Jurkat, Clone E6-1 (cell line): ENCODE data around the gene SLC37A1.

ENCODE experiments used
- DNase-seq: peaks from one replicate; pipeline ENCODE4 v3.0.0-alpha.2; 2011; ENCODE audit warnings: low read depth, low spot score
- H3K4me3 ChIP-seq: 2 replicates; pipeline ENCODE4 v1.5.1; 2011; ENCODE audit warnings: mild to moderate bottlenecking, low read length, control low read depth, moderate library complexity

SLC37A1 gene

DNA sequence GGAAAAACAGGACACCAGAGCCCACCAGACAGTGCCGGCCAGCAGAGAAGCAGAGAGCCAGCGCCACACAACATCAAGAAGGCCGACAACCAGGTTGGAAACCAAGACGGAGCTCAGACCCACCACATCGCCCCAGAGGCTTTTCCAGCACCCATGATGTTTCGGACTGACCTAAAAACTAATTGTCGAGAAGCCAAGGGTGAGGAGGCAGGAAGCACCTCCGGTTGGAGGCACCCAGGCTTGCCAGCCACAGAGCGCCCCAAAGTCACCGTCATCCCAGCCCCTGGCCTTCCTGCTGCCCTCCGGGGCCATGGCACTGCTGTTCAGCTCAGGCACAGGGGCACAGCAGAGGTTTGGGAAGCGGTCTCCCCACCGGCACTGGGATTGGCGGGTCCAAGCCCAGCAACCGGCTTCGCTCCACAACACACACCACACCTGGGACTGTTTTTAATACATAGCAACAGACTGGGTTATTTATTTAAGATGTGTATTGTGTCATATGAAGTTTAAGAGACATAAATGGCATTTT lies 67.2 kb downstream of the SLC37A1 start:
- no peak overlapping the region for H3K4me3 ChIP-seq
- no peak for DNase-seq

DNA sequence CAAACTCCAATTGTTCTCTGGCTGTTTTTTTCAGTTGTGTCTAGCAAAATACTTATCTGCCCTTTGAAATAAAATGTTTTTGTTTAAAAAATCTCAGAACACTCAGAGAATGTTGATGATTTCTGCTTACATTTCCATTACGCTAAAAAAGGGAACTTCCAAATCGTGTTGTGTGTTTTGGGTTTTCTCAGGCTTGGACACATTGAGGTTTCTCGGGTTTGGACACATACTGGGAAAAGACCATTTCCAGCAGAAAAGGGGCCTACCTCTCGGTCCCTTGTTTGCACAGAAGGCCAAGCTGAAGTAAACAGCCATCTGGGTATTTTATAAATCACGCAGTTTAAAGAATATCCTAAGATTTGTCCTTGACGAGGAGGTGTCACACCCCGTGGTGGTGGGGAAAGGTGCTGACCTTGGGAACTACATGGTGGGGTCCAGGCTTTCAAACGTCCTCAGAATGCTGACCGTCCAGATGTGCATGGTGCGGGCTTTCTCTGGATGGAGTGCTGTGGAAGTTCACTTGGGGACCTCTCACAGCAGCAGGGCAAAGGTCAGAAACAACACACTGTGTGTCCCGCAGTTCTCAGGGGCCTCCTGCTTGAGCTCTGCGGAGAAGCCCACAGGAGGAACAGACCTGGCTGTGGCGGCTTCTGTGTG lies 67.8 kb downstream of the SLC37A1 start:
- no peak for DNase-seq
- no peak overlapping the region for H3K4me3 ChIP-seq

DNA sequence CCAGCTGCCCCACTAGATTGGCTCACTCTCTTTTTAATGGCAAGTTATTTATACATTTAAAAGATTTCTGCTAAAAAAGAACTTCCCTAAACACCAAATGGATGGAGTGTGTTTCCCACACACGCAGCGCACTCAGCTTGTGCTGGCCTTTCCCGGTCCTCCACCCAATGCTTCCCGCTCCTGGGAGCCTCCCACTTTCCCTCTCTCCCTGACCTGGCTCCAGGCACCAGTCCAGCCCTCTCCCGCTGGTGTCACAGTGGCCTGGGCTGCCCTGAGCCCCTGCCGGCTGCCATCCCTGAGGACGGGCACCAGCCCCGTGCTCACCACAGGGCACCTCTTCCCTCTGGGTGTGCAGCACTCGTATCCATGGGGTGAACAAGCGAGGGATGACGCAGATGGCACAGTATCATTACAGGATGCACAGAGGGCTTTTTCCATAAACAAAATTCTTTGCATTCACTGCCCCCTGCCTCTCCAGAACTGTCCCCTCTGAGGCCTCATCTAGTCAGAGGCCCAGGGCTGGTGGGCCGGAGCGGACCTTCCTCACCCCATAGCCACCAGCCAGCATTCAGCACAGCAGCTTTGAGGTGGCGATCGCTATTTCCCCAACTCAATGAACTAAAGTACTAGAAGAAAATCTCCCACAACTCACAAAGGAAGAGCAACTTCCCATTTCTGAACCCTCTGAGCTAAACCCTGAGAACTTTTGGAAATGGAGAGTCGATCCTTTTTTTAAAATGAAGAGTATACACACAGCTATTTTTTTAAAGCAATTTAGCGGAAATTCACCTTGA lies 68.5 kb downstream of the SLC37A1 start:
- no peak overlapping the region for H3K4me3 ChIP-seq
- no peak for DNase-seq

DNA sequence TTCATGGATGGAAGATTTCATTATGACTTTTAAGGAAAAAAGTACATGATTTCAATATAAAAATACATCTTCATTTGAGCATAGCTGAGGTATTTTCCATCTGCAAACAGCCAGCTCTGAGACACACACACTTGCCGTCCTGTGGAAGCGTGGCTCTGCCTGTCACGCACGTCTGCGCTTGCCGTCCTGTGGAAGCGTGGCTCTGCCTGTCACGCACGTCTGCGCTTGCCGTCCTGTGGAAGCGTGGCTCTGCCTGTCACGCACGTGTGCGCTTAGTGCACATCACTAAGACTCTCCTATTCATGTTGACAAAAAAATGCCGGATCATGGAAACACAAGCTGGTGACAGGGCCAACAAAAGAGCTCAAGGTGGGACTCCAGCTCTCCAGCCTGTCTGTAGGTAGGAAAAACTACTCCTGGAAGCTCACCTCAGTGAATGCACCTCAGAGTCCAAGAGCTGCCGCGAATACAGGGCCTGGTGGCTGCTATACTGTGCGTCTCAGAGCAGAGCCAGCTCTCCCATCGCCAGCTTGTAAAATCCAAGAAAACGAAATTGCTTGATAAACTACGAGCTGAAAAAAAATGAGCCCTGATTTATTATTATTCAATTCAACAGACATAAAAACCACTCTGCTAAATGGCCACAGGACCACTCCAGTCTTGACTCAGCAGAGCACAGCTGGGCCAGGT lies 69.3 kb downstream of the SLC37A1 start:
- H3K4me3 ChIP-seq = no peak overlapping the region
- no peak for DNase-seq

DNA sequence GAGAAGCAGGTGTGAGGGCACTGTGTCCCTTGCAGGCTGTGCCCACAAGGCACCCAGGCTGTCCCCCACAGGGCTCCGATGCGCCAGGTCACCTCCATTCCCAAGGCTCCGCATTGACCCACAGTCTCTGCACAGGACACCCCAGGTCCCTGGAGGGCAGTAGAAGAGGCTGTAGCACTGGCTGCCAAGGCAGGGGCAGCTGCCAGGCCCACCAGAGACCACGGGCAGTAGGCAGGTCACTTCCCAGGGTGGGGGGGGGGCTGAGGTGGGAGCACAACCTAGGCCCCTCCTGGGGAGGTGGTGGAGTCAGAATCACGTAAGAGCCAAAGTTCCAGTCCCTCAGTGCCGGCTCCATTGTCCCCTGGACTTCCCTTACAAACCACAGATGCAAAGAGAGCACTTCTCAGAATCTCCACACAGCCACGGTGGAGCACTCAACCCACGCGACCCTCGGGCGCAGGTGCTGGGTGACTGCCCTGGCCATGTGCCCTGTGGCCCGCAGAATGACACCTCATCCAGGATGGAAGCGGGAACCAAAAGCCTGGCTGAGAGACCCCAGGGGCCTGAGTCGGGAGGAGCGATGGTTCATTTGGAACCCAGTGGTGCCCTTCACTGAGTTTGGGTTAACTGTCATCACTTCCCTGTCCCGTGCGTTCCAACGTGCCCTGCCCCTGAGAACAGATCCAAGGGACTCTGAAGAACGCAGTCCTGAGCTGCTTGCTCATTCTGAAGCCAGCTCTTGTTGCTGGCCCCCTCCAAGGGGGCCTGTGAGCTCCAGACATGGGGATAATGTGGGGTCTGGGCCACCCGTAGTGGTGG lies 70.0 kb downstream of the SLC37A1 start:
- no peak overlapping the region for H3K4me3 ChIP-seq
- DNase-seq = no peak

DNA sequence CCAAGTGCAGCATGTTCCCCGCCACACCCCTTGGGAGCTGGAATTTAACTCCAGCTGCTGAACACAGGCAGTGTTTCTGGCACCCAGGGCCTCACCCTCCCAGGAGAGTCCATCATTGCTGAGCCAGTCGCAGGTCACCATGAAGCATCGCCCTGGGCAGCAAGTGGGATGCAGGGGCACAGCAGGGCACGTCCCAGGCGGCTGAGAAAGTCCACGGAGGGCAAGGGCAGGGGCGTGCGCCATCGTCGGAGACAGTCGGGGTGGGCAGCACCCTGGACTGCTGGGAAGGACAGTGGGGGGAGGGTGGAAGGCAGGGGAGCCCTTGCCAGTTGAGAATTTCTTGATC lies 70.6 kb downstream of the SLC37A1 start:
- no peak overlapping the region for H3K4me3 ChIP-seq
- no peak for DNase-seq

DNA sequence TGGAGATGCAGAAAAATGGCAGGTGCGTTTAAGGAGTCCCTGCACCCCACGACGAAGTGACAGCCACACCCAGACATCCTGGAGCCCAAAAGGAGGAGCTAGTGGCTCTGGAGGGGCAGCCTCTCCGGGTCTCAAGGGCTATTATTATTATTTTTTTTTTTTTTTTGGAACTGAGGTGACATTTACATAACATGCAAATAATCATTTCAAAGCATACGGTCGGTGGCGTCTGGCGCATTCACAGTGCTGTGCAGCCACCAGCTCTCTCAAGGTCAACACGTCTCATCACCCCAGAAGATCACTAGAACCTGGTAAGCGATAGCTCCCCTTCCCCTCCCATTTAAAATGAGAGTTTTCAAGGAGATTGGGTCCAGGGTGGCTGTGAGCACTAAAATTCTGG lies 72.2 kb downstream of the SLC37A1 start:
- DNase-seq = no peak

DNA sequence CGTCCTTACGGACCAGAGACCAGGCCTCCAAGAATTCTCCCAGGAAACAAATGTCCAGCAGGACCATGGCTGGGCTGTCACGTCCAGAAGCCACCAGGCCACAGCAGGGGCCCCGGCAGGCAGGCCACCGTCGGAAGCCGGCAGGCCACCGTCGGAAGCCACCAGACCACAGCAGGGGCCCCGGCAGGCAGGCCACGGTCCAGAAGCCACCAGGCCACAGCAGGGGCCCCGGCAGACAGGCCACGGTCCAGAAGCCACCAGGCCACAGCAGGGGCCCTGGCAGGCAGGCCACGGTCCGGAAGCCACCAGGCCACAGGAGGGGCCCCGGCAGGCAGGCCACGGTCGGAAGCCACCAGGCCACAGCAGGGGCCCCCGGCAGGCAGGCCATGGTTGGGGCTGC lies 72.8 kb downstream of the SLC37A1 start:
- DNase-seq = no peak

More for the DNA sequence above, 72.2 kb downstream of the SLC37A1 start:
- H3K4me3 ChIP-seq = no peak overlapping the region

DNA sequence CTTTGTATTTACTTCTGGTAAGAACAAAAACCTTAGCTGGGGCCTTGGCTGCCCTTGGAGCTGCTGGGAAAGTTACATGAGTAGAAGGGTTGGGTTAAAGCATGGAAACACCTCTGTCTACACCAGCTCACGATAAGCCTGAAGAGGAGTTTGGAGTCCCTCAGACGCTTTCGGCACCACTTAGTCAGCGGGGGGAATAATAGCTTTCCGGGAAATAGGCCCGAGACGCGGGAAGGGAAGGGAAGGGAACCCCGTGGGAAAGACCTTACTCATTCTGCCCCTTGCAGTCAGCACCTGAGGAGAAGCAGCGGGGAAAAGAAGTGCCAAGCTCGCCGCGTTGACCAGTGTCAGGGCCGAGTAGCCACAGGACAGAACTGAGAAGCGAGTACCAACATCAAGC lies 73.4 kb downstream of the SLC37A1 start:
- no peak for DNase-seq

More for the DNA sequence above, 72.8 kb downstream of the SLC37A1 start:
- H3K4me3 ChIP-seq = no peak overlapping the region

DNA sequence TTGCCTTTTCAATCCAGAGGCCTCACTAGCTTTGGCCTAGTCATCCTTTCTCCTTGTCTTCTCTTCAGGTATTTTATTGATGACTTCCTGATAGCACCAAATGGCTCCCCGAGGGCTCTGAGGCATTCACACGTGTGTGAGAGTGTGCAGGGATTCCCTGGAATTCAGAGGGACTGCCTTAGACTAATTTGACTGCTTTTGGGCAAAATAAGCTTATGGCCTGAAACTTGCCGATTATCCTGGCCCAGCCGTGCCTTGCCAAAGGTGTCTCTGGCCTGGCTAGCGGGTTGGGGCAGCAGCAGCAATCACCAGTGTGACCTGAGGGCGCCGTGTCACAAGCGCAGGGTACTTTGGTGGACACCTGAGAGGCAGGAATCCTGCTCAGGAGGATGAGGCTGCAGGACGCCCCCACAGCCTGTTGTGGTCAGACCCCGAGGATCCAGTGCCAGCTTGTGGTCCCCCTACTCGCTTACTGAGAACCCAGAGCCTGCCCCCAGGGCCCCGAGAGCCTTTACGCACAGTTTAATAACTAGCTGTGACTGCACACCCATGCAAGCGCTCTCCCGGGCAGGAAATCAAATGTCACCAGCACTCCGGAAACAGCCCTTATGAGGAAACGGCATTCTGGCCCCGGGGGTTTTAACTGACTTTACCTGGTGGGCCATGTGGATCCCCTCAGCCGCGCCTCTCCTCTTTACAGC lies 76.9 kb downstream of the SLC37A1 start:
- peak overlapping the region; percentile 18 for H3K4me3 ChIP-seq

More for the DNA sequence above, 73.4 kb downstream of the SLC37A1 start:
- no peak overlapping the region for H3K4me3 ChIP-seq

DNA sequence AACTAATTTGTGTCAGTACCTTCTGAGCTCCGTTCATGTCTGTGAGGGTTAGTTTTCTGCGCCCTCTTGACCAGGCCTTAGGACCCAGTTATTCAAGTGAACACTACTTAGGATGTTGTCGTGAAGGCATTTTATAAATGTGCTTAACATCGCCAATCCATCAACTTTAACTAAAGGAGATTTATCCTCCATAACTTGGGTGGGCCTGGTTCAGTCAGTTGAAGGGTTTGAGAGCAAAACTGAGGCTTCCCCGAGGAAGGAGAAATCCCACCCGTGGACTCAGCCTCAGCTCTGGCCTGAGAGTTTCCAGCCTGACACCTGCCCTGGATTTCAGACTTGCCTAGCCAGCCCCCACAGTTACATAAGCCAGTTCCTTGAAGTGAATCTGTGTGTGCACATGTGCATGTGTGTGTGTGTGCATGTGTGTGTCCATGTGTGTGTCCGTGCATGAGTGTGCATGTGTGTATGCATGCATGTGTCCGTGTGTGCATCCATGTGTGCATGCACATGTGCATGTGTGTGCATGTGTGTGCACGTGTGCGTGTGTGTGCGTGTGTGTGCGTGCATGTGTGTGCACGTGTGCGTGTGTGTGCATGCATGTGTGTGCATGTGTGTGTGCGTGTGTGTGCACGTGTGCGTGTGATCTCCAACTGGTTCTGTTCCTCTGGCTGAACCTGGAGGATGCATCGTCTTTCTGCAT lies 77.7 kb downstream of the SLC37A1 start:
- DNase-seq = no peak
- peak overlapping the region; percentile 18 for H3K4me3 ChIP-seq

More for the DNA sequence above, 76.9 kb downstream of the SLC37A1 start:
- DNase-seq = peak; percentile 77

DNA sequence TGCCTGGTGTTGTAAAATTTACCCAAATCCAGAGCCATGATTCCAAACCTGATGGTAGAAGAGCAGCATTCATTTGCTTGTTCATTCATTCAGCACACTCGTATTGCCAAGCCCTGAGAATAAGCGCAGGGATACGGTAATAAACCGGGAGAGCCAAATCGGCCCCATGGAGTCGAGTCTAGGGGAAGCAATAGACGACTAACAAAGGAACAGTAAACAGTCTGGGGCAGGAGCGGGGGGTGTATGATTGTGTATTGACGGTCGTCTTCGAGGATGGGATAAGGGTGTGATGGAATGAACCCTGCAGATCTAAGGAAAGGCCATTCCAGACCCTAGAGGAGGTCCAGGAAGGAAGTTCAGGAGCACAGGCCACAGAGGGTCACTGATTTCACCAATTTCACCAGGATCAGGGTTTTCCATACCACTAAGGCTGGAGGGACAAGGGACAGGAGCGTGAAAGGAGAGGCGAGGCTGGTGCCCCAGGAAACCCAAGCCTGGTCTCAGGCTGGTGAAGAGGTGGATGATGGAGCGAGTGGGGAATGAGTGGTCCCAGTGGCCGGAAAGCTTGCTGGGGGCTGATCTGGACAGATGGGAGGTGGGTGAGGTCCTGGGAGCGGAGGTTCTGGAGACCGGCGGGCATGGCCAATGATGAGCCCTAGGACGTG lies 78.6 kb downstream of the SLC37A1 start:
- H3K4me3 ChIP-seq = no peak overlapping the region
- no peak for DNase-seq

DNA sequence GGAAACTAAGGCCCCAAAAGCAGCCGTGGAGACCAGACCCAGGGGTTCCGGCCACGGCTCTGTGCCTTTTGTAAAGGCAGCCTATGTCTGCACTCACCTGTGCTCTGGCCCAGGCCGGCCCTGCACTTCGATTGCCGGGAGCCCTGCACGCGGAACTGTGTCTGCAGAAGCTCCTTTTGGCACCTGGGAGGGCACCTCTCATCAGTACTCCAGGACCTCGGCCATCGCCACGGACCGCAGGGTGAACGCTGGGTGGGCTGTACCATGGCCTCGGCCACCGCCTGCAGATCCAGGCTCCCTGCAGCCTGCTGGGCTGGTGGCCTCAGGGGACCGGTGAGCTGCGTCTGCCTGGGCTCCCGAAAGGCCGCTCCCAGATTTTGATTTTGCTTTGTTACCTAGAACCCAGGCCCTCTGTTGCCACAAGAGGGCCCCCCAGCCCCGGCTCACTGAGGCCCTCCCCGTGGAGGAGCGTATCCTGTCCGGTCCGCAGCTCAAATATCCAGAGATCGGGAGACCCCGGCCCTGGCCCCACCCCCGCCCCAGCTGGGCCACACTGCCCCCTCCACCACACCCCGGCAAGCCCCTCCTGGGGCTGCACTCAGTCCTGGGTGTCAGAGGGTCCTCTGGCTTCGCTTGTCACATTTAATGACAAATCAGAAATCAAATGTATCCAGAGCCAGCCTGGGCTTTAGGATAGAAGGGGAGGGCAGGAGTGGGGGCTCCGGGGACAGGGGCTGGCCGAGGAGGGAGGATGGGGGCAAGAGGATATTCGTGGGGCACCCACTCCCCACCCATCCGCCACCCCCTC lies 79.6 kb downstream of the SLC37A1 start:
- H3K4me3 ChIP-seq = no peak overlapping the region
- DNase-seq = no peak

DNA sequence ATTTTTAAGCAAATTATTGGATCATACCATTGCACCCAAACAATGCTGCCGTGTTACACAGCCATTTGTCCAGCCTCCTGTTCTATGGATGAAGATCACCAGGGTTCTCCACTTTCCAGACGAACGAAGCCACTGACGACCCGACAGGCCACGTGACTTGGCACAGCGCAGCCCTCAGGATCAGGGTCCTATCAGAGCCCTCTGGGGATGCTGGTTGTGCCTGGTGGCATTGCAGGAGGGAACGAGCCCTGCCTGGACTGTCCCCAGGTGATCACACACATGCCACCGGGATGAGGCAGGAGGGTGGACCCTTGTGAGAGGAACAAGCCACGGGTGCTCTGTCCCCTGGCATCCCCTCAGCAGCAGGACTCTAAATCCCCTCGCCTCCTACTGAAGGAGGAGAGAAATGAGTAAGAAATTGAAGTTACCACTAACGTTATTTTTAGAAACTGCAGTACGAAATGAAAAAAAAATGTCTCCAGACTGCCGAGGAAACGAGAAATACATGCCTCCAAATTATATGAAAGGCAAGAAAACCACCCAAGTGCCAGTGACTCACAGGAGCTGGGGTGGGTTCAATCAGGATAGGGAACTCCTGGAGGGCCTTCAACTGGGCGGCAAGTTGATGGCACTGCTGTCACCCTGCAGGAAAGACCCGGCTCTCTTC lies 81.1 kb downstream of the SLC37A1 start:
- no peak for DNase-seq
- no peak overlapping the region for H3K4me3 ChIP-seq

DNA sequence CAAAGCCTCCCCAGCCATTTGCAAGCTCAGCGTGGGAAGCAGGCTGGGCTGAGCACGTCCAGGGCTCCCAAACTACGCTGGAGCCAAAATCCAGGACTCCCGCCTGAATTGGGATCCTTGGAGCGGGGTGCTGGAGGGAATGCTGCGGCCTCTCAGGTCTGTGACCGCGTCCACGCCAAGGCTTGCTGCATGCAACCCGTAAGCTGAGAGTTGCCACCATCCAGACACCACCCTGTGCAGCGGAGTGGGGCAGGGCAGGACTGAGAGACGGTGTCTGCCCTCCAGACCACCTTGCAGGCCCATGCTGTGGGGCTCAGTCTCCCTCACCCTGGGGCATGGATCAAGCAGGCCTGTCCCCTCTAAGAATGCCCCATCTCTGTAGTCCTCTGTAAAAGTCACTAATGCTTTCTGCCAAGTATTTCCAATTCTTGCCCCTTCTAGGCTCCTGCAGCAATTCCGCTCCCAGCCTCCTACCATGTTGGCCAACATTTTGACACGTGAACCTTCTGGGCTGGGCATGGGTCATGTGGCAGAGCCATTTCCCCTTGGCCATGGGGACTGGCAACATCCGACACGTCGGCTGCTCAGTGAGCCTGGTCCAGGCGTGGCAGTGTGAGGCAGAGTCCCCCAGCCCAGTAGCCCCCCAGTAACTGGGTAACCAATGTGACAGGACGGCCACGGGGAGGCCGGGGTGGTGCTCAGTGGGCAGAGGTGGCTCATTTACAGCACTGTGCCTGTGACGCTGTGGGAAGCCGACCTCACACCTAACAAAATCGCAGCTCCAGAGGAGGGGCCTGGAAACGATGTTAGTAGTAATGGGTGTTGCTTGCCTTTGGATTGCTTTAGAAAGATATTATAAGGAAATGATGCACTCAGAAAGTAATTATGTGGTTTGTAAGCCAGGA lies 81.9 kb downstream of the SLC37A1 start:
- DNase-seq = no peak
- no peak overlapping the region for H3K4me3 ChIP-seq
